HFFc6 (cell line): Measurements from ENCODE around the gene KCTD3. TPM values are rescaled to one million over a fixed set of nuclear protein-coding genes. Genes with fewer than 3 reads are reported as not detected.

Experiments
- DNase-seq: peaks from one replicate; pipeline ENCODE4 v3.0.0-alpha.2; 2018
- H3K27ac Mint-ChIP-seq: 2 replicates; pipeline ENCODE4 v1.8.0; 2020; ENCODE audit warnings: mild to moderate bottlenecking, mixed read lengths
- H3K27me3 Mint-ChIP-seq: 2 replicates; pipeline ENCODE4 v1.8.0; 2021; ENCODE audit warnings: mild to moderate bottlenecking, moderate library complexity, mixed read lengths; ENCODE audit not compliant: insufficient read depth
- H3K36me3 Mint-ChIP-seq: 2 replicates; pipeline ENCODE4 v1.8.0; 2021; ENCODE audit warnings: low read depth, mixed read lengths
- H3K4me1 Mint-ChIP-seq: 2 replicates; pipeline ENCODE4 v1.8.0; 2020; ENCODE audit warnings: low read depth, mixed read lengths
- H3K4me3 Mint-ChIP-seq: 2 replicates; pipeline ENCODE4 v1.8.0; 2020; ENCODE audit warnings: mild to moderate bottlenecking, moderate library complexity, mixed read lengths
- H3K9me3 Mint-ChIP-seq: 2 replicates; pipeline ENCODE4 v1.8.0; 2020; ENCODE audit warnings: mild to moderate bottlenecking, mixed read lengths
- CTCF ChIP-seq: fragments of 200-600 bp; sonication (generic); IDR thresholded peaks from 2 replicates; pipeline ENCODE4 v1.5.0; 2021; ENCODE audit warnings: antibody characterized with exemption, mild to moderate bottlenecking
- total RNA-seq, 6 experiments: library from RNA; stranded (reverse); fragmentation: NEBNext Ultra II Directional; extraction: Animal tissue kit (Norgen Biotek cat#: 25700); gene quantifications; 2 replicates in 1 of 6; 3 replicates in 5 of 6; pipeline ENCODE4 v1.2.3, GENCODE V29; 2021

The KCTD3 gene
- total RNA-seq, 6 experiments from 2014 or later, result 27.0 to 33.4 (median 29.4) TPM

GRCh38 chr1:215569986-215570824 lies 3.1 kb downstream of the KCTD3 start:
- TF ChIP-seq CTCF, result no peak
- peak; percentile 1 for DNase-seq
- Mint-ChIP-seq H3K4me3 (peak overlapping the region; percentile 96), H3K9me3 (no peaks in the 10 kb centered on the region), H3K27me3 (peaks cover 2% of the 10 kb centered on the region), H3K4me1 (peaks cover 56% of the 10 kb centered on the region), H3K36me3 (no peaks in the 10 kb centered on the region), H3K27ac (peak overlapping the region; percentile 66)

GRCh38 chr1:215581896-215582295 lies 14.8 kb downstream of the KCTD3 start:
- peak; percentile 9; the same call in 1 of the 2 replicates for TF ChIP-seq CTCF
- H3K4me1 Mint-ChIP-seq, result peaks cover 22% of the 10 kb centered on the region
- DNase-seq, result no peak
- no peak overlapping the region for H3K4me3 Mint-ChIP-seq
- no peaks in the 10 kb centered on the region for H3K9me3 Mint-ChIP-seq
- H3K27me3 Mint-ChIP-seq, result no peaks in the 10 kb centered on the region
- peaks cover 38% of the 10 kb centered on the region for H3K36me3 Mint-ChIP-seq
- no peak overlapping the region for H3K27ac Mint-ChIP-seq

DNA sequence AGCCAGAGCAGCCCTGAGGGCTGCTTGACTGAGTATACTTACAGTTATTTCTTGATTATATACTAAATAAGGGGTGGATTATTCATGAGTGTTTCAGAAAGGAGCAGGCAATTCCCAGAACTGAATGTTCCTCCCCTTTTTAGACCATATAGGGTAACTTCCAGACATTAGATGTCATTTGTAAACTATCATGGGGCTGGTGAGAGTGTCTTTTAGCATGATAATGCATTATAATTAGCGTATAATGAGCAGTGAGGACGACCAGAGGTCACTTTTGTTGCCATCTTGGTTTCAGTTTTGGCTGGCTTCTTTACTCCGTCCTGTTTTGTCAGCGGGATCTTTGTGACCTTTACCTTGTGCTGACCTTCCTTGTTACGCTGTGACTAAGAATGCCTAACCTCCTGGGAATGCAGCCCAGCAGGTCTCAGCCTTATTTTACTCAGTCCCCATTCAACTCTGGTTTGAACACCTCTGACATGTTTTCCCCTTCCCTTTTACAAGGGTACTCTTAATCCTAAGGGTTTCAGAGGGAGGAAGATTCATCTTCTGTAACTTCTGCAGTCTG lies 16.2 kb downstream of the KCTD3 start:
- no peak overlapping the region for H3K4me3 Mint-ChIP-seq
- no peak overlapping the region for H3K27ac Mint-ChIP-seq
- no peak for TF ChIP-seq CTCF
- no peaks in the 10 kb centered on the region for H3K27me3 Mint-ChIP-seq
- peaks cover 22% of the 10 kb centered on the region for H3K4me1 Mint-ChIP-seq
- peaks cover 38% of the 10 kb centered on the region for H3K36me3 Mint-ChIP-seq
- no peak for DNase-seq
- no peaks in the 10 kb centered on the region for H3K9me3 Mint-ChIP-seq

GRCh38 chr1:215584389-215584788 lies 17.3 kb downstream of the KCTD3 start:
- Mint-ChIP-seq H3K9me3 (no peaks in the 10 kb centered on the region), H3K36me3 (peaks cover 37% of the 10 kb centered on the region), H3K4me1 (peaks cover 22% of the 10 kb centered on the region), H3K27ac (no peak overlapping the region), H3K4me3 (no peak overlapping the region), H3K27me3 (no peaks in the 10 kb centered on the region)
- no peak for DNase-seq
- TF ChIP-seq CTCF, result no peak

- no peak overlapping the region for H3K27ac Mint-ChIP-seq
- peaks cover 30% of the 10 kb centered on the region for H3K36me3 Mint-ChIP-seq
- H3K27me3 Mint-ChIP-seq, result no peaks in the 10 kb centered on the region
- TF ChIP-seq CTCF, result no peak
- DNase-seq, result no peak
- H3K4me1 Mint-ChIP-seq, result peaks cover 22% of the 10 kb centered on the region
- H3K4me3 Mint-ChIP-seq, result no peak overlapping the region
- no peaks in the 10 kb centered on the region for H3K9me3 Mint-ChIP-seq
These were observed 22.7 kb downstream of the KCTD3 start for GRCh38 chr1:215589650-215590435.
